HEK293 (cell line): Measurements from ENCODE around the gene HERC2.

Experiments
- CTCF ChIA-PET: fragments of 350-600 bp; formaldehyde crosslinking; extraction: SDS; loops from one replicate; lab custom pipeline; 2021; ENCODE audit warnings: antibody characterized with exemption; lab: Yijun Ruan, JAX
- POLR2A ChIA-PET: fragments of 300-600 bp; formaldehyde crosslinking; extraction: SDS; loops from one replicate; lab custom pipeline; 2020; ENCODE audit warnings: antibody characterized with exemption, inconsistent platforms; lab: Yijun Ruan, JAX
- H3K27ac ChIP-seq: fragments of 200-500 bp; sonication (Bioruptor generic); 2 replicates; pipeline ENCODE4 v1.5.1; 2014; ENCODE audit warnings: low read depth, low read length, control low read depth, inconsistent platforms; ENCODE audit errors: extremely low read depth
- H3K36me3 ChIP-seq, 2 experiments: fragments of 200-500 bp in 1 of 2; sonication (Bioruptor generic) in 1 of 2; 1 replicate in 1 of 2; 2 replicates in 1 of 2; pipeline ENCODE4 v1.5.1; 2014 to 2017; ENCODE audit warnings: inconsistent platforms in 2 of 2, low read length in 2 of 2; ENCODE audit not compliant: control insufficient read depth in 2 of 2, insufficient read depth in 1 of 2
- H3K4me1 ChIP-seq: fragments of 200-500 bp; sonication (Bioruptor generic); 2 replicates; pipeline ENCODE4 v1.5.1; 2014; ENCODE audit warnings: mild to moderate bottlenecking, low read length, inconsistent platforms; ENCODE audit not compliant: control insufficient read depth, insufficient read depth
- H3K4me3 ChIP-seq: 2 replicates; pipeline ENCODE4 v1.5.1; 2011; ENCODE audit warnings: low read depth, mild to moderate bottlenecking, control low read depth, low read length, moderate library complexity
- H3K9me3 ChIP-seq: fragments of 200-500 bp; sonication (Bioruptor generic); 2 replicates; pipeline ENCODE4 v1.5.1; 2014; ENCODE audit warnings: low read depth, low read length, inconsistent platforms; ENCODE audit not compliant: control insufficient read depth, insufficient read depth
- FEZF1 ChIP-seq: fragments of 450-650 bp; formaldehyde crosslinking; IDR thresholded peaks from 2 replicates; pipeline ENCODE4 v1.5.1; 2016; ENCODE audit warnings: missing biosample characterization, missing genetic modification characterization
- GLI4 ChIP-seq: fragments of 450-650 bp; formaldehyde crosslinking; IDR thresholded peaks from 2 replicates; pipeline ENCODE4 v1.5.1; 2016; ENCODE audit warnings: missing biosample characterization, missing genetic modification characterization
- HOXC10 ChIP-seq: sonication (generic); formaldehyde crosslinking; IDR thresholded peaks from 2 replicates; pipeline ENCODE4 v1.8.1; 2023; ENCODE audit warnings: mild to moderate bottlenecking, missing genetic modification reagents
- OVOL3 ChIP-seq: fragments of 450-650 bp; formaldehyde crosslinking; IDR thresholded peaks from 2 replicates; pipeline ENCODE4 v1.5.1; 2016; ENCODE audit warnings: missing biosample characterization, missing genetic modification characterization
- RBAK ChIP-seq: fragments of 450-650 bp; formaldehyde crosslinking; IDR thresholded peaks from 2 replicates; pipeline ENCODE4 v1.5.1; 2016; ENCODE audit warnings: missing biosample characterization, missing genetic modification characterization
- SALL2 ChIP-seq: fragments of 450-650 bp; formaldehyde crosslinking; IDR thresholded peaks from 2 replicates; pipeline ENCODE4 v1.5.0; 2017; ENCODE audit warnings: missing biosample characterization, mild to moderate bottlenecking, missing genetic modification characterization, borderline replicate concordance
- SETDB1 ChIP-seq: IDR thresholded peaks from one replicate; pipeline ENCODE4 v1.6.1; 2017; ENCODE audit warnings: mild to moderate bottlenecking, low read length, moderate library complexity, mixed read lengths; ENCODE audit not compliant: insufficient read length
- SP2 ChIP-seq: fragments of 450-650 bp; formaldehyde crosslinking; IDR thresholded peaks from 2 replicates; pipeline ENCODE4 v1.5.1; 2016; ENCODE audit warnings: missing biosample characterization, missing genetic modification characterization
- SP3 ChIP-seq: fragments of 450-650 bp; formaldehyde crosslinking; IDR thresholded peaks from 2 replicates; pipeline ENCODE4 v1.5.1; 2016; ENCODE audit warnings: missing biosample characterization, missing genetic modification characterization
- TCF7L2 ChIP-seq: IDR thresholded peaks from 2 replicates; pipeline ENCODE4 v1.6.1; 2011; ENCODE audit warnings: low read depth, mild to moderate bottlenecking, inconsistent platforms, low read length, moderate library complexity, borderline replicate concordance
- YY1 ChIP-seq: fragments of 450-650 bp; formaldehyde crosslinking; IDR thresholded peaks from 2 replicates; pipeline ENCODE4 v1.5.1; 2018; ENCODE audit warnings: missing biosample characterization, missing genetic modification characterization
- ZBTB21 ChIP-seq: fragments of 450-650 bp; formaldehyde crosslinking; IDR thresholded peaks from 2 replicates; pipeline ENCODE4 v1.5.1; 2017; ENCODE audit warnings: missing biosample characterization, missing genetic modification characterization
- ZNF132 ChIP-seq: fragments of 450-650 bp; formaldehyde crosslinking; IDR thresholded peaks from 2 replicates; pipeline ENCODE4 v1.5.1; 2017; ENCODE audit warnings: missing biosample characterization, missing genetic modification characterization, borderline replicate concordance
- ZNF140 ChIP-seq: fragments of 450-650 bp; formaldehyde crosslinking; IDR thresholded peaks from 2 replicates; pipeline ENCODE4 v1.5.1; 2016; ENCODE audit warnings: missing biosample characterization, missing genetic modification characterization
- ZNF184 ChIP-seq: fragments of 450-650 bp; IDR thresholded peaks from 2 replicates; pipeline ENCODE4 v1.5.1; 2018; ENCODE audit warnings: missing biosample characterization, mild to moderate bottlenecking, missing genetic modification characterization
- ZNF324 ChIP-seq: fragments of 450-650 bp; formaldehyde crosslinking; IDR thresholded peaks from 2 replicates; pipeline ENCODE4 v1.5.1; 2016; ENCODE audit warnings: missing biosample characterization, missing genetic modification characterization
- ZNF341 ChIP-seq: fragments of 450-650 bp; formaldehyde crosslinking; IDR thresholded peaks from 2 replicates; pipeline ENCODE4; 2016; ENCODE audit warnings: low read depth, missing biosample characterization, missing genetic modification characterization
- ZNF473 ChIP-seq: fragments of 450-650 bp; formaldehyde crosslinking; IDR thresholded peaks from 2 replicates; pipeline ENCODE4 v1.5.1; 2017; ENCODE audit warnings: missing biosample characterization, missing genetic modification characterization
- ZNF621 ChIP-seq: fragments of 450-650 bp; formaldehyde crosslinking; IDR thresholded peaks from 2 replicates; pipeline ENCODE4 v1.5.1; 2017; ENCODE audit warnings: missing biosample characterization, missing genetic modification characterization
- ZNF707 ChIP-seq: fragments of 450-650 bp; formaldehyde crosslinking; IDR thresholded peaks from 2 replicates; pipeline ENCODE4 v1.5.1; 2016; ENCODE audit warnings: missing biosample characterization, missing genetic modification characterization
- ZNF747 ChIP-seq: fragments of 450-650 bp; formaldehyde crosslinking; IDR thresholded peaks from 2 replicates; pipeline ENCODE4 v1.5.1; 2016; ENCODE audit warnings: missing biosample characterization, missing genetic modification characterization
- ZNF785 ChIP-seq: fragments of 450-650 bp; formaldehyde crosslinking; IDR thresholded peaks from 2 replicates; pipeline ENCODE4 v1.5.1; 2016; ENCODE audit warnings: missing biosample characterization, missing genetic modification characterization
- TF ChIP-seq, protein P1 (sequence below): fragments of 450-650 bp; formaldehyde crosslinking; IDR thresholded peaks from 2 replicates; pipeline ENCODE4 v1.5.1; 2016; ENCODE audit warnings: missing biosample characterization, missing genetic modification characterization
- TF ChIP-seq, protein P2 (sequence below): fragments of 450-650 bp; formaldehyde crosslinking; IDR thresholded peaks from 2 replicates; pipeline ENCODE4 v1.5.1; 2016; ENCODE audit warnings: missing biosample characterization, missing genetic modification characterization
- TF ChIP-seq, protein P3 (sequence below): fragments of 450-650 bp; formaldehyde crosslinking; IDR thresholded peaks from 2 replicates; pipeline ENCODE4 v1.5.1; 2016; ENCODE audit warnings: missing biosample characterization, missing genetic modification characterization

Gene HERC2

DNA sequence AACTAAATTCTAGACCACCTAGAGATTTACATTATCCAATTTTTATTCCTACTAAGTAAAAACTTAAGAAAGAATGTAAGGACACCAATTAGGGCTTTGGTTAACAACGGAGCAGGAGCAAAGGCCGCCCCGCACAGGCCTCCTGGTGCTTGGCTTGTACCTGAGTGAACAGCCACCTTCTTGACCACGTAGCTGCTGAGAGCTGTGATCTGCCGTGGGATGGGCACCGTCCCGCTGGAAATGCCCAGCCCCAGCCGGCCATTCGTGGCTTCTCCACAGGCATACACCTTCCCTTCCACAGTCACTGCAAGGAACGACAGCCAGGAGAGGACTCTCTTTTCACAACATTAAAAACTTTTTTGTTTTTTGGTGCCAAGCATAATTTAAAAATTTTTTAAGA is 143.3 kb downstream of the HERC2 start:
- Histone ChIP-seq H3K36me3 (peaks cover 0 to 76% of the 10 kb centered on the region in 2 experiments; a peak in 2 of 3 replicates), H3K9me3 (no peaks in the 10 kb centered on the region), H3K4me3 (no peak overlapping the region), H3K27ac (no peak overlapping the region), H3K4me1 (no peaks in the 10 kb centered on the region)
- POLR2A ChIA-PET: no interaction called here
- TF ChIP-seq, protein P1, sequence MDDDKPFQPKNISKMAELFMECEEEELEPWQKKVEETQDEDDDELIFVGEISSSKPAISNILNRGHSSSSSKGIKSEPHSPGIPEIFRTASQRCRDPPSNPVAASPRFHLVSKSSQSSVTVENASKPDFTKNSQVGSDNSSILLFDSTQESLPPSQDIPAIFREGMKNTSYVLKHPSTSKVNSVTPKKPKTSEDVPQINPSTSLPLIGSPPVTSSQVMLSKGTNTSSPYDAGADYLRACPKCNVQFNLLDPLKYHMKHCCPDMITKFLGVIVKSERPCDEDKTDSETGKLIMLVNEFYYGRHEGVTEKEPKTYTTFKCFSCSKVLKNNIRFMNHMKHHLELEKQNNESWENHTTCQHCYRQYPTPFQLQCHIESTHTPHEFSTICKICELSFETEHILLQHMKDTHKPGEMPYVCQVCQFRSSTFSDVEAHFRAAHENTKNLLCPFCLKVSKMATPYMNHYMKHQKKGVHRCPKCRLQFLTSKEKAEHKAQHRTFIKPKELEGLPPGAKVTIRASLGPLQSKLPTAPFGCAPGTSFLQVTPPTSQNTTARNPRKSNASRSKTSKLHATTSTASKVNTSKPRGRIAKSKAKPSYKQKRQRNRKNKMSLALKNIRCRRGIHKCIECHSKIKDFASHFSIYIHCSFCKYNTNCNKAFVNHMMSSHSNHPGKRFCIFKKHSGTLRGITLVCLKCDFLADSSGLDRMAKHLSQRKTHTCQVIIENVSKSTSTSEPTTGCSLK (tag by site-specific recombination): no peak
- no peak for TF ChIP-seq ZNF621 (tag by site-specific recombination)
- TF ChIP-seq FEZF1 (tag by site-specific recombination): no peak
- TF ChIP-seq YY1: no peak
- TF ChIP-seq ZBTB21 (tag by site-specific recombination): no peak
- no peak for TF ChIP-seq ZNF132 (tag by site-specific recombination)
- TF ChIP-seq TCF7L2: no peak
- TF ChIP-seq ZNF785 (tag by site-specific recombination): no peak
- TF ChIP-seq ZNF184 (tag by site-specific recombination): no peak
- TF ChIP-seq, protein P2, sequence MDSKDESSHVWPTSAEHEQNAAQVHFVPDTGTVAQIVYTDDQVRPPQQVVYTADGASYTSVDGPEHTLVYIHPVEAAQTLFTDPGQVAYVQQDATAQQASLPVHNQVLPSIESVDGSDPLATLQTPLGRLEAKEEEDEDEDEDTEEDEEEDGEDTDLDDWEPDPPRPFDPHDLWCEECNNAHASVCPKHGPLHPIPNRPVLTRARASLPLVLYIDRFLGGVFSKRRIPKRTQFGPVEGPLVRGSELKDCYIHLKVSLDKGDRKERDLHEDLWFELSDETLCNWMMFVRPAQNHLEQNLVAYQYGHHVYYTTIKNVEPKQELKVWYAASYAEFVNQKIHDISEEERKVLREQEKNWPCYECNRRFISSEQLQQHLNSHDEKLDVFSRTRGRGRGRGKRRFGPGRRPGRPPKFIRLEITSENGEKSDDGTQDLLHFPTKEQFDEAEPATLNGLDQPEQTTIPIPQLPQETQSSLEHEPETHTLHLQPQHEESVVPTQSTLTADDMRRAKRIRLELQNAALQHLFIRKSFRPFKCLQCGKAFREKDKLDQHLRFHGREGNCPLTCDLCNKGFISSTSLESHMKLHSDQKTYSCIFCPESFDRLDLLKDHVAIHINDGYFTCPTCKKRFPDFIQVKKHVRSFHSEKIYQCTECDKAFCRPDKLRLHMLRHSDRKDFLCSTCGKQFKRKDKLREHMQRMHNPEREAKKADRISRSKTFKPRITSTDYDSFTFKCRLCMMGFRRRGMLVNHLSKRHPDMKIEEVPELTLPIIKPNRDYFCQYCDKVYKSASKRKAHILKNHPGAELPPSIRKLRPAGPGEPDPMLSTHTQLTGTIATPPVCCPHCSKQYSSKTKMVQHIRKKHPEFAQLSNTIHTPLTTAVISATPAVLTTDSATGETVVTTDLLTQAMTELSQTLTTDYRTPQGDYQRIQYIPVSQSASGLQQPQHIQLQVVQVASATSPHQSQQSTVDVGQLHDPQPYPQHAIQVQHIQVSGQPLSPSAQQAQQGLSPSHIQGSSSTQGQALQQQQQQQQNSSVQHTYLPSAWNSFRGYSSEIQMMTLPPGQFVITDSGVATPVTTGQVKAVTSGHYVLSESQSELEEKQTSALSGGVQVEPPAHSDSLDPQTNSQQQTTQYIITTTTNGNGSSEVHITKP (tag by site-specific recombination): no peak
- TF ChIP-seq SETDB1: no peak
- TF ChIP-seq ZNF140: no peak
- no peak for TF ChIP-seq SALL2 (tag by site-specific recombination)
- no peak for TF ChIP-seq ZNF707 (tag by site-specific recombination)
- CTCF ChIA-PET: interaction anchor here (0.5 kb wide), 1 partner anchor 963 kb away, joined by 3 read pairs; no protein-coding TSS in a partner anchor

- H3K4me3 ChIP-seq: no peak overlapping the region
- TF ChIP-seq SP3 (tag by site-specific recombination): no peak
- no peak for TF ChIP-seq OVOL3 (tag by site-specific recombination)
- TF ChIP-seq, protein P3, sequence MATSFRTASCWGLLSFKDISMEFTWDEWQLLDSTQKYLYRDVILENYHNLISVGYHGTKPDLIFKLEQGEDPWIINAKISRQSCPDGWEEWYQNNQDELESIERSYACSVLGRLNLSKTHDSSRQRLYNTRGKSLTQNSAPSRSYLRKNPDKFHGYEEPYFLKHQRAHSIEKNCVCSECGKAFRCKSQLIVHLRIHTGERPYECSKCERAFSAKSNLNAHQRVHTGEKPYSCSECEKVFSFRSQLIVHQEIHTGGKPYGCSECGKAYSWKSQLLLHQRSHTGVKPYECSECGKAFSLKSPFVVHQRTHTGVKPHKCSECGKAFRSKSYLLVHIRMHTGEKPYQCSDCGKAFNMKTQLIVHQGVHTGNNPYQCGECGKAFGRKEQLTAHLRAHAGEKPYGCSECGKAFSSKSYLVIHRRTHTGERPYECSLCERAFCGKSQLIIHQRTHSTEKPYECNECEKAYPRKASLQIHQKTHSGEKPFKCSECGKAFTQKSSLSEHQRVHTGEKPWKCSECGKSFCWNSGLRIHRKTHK (tag by site-specific recombination): no peak
- TF ChIP-seq ZNF473: no peak
- no peak for TF ChIP-seq HOXC10 (CRISPR knock-in tag)
- no peak for TF ChIP-seq ZNF747 (tag by site-specific recombination)
- TF ChIP-seq ZNF341 (tag by site-specific recombination): no peak
- no peak for TF ChIP-seq SP2 (tag by site-specific recombination)
- TF ChIP-seq RBAK (tag by site-specific recombination): no peak
- TF ChIP-seq YY1: no peak
- no peak for TF ChIP-seq GLI4 (tag by site-specific recombination)
- no peak for TF ChIP-seq ZNF324 (tag by site-specific recombination)
- TF ChIP-seq, all 188 proteins: peak for 0
- Histone ChIP-seq H3K9me3 (no peaks in the 10 kb centered on the region), H3K36me3 (peaks cover 0 to 78% of the 10 kb centered on the region in 2 experiments; a peak in 2 of 3 replicates), H3K4me1 (no peaks in the 10 kb centered on the region), H3K27ac (no peak overlapping the region)
- ChIA-PET POLR2A (no interaction called here), CTCF (interaction anchor here (0.6 kb wide), 1 partner anchor 1120 kb away, joined by 3 read pairs; no protein-coding TSS in a partner anchor)
These were observed 143.7 kb downstream of the HERC2 start for GRCh38 chr15:28178290-28178689.
